ENCODE data around the gene CEBPA.

CEBPA gene

DNA sequence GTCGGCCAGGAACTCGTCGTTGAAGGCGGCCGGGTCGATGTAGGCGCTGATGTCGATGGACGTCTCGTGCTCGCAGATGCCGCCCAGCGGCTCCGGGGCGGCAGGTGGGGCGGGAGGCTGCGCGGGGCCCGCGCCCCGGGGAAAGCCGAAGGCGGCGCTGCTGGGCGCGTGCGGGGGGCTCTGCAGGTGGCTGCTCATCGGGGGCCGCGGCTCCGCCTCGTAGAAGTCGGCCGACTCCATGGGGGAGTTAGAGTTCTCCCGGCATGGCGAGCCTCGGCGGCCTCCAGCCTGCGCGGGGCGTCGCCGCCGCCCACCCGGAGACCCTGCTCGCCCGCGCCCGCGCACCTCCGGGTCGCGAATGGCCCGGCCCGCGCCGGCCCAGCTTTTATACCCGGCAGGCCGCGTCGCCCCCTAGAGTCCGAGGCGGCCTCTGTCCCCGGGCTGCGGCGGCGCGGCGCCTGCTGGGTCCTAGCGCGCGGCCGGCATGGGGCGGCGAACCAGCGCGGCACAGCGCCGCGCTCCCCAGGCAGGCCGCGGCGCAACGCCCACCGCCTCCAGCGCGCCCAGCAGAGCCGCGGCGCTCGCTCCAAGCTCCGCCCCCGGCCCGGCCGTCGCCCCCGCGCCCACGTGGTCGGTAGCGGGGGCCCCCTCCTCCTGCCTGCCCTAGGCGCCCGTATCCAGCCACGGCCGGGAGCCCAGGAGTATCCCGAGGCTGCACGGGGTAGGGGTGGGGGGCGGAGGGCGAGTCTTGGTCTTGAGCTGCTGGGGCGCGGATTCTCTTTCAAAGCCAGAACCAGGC, at the start of gene CEBPA:
Gene CEBPA (minus strand): TSS at position 360 of the 799 bp plus-strand sequence. CDS start 120 bp downstream, at position 240.
- DNase-seq (ENCODE audit: low spot score): peak; percentile 35

DNA sequence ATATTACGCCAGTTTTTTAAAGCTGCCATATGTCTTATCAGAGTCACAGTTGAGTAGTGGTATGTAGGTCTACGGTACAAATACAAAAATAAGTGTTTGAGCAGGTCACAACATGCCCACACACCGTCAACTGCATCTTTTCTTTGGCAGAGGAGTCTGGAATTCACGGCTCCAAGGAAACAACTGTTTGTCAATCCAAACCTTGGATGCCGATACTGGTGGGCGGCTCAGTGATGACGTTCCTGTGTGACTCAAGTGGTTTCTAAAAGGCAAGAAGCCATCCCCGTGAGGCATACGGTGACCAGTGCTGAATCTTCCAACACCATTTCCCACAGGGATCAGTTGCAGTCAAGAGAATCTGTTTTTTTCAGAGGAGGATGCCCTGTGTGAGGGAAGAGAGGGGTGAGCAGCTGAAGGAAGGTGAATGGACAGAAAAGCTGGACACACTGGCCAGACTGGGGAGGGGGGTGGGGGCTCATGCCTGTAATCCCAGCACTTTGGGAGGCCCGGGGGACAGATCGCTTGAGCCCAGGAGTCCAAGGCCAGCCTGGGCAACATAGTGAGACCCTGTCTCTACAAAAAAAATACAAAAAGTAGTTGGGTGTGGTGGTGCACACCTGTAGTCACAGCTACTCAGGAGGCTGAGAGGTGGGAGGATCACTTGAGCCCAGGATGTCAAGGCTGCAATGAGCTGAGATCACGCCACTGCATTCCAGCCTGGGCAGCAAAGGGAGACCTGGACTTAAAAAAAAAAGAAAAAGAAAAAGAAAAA, 48.4 kb upstream of the CEBPA start:
- peak; percentile 68 for DNase-seq (ENCODE audit: low spot score)

DNA sequence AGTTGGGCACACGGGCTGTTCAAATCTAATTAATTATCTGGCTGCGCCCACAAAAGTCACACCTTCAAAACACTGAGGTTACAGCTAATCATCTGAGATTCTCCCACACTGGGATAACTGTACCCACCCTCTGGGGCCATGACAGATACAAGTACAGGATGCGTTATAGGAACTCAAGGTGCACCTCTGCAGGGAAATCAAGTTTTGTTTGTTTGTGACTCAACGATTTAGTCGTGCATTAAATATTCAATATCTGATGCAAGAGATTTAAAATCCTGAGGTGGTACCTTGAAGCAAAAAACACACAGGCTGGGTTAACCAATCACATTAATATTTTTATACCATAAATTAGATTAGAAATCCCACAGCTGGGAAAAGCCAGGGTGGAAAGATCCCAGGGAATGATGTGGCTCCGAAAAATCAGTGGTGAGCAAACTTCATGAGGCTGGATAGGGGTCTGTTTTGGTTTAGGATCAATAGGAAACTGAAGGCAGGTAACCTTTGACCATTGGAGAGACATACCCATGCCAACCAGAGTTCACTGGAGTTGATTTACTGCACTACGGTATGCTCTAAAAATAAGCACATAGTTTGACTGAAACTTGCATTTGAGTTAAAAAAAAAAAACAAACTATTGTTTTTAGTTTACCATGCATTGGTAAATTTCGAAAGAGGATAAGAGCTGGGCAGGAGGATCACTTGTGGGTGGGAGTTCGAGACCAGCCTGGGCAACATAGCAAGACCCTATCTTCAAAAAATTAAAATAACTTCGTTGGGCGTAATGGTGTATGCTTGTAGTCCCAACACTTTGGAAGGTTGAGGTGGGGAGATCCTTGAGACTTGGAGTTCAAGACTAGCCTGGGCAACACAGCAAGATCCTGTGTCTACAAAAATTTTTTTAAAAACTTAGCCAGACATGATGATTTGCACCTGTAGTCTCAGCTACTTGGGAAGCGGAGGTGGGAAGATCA, 47.3 kb upstream of the CEBPA start:
- DNase-seq (ENCODE audit: low spot score): no peak

DNA sequence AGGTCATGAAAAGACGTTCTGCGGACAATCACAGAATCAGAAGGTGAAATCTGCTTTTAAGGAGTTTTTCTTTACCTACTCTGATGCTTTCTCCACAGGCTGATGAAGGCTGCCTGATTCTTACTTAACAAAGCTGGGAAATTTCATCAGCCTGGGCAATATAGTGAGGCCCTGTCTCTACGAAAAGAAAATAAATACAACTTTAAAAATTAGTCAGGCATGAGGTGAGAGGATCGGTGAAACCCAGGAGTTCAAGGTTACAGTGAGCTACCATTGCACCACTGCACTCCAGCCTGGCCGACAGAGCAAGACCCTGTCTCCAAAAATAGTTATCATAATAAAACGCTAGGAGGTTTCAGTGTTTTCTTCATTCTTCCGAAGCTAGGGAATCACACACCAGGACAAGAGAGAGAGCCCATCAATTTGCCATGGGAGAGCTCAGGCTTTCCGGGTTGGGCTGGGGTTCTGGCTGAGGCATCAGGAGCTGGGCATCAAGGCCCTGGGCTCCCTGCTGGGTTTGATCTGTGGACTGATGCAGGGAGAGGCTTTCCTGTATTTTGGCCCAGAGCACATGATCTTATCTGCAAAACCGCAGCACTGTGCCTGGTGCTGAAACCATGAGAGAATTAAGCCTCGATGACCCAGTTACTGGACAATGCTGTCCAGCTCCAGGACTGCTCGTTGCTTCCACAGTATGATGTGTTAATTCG, 46.1 kb upstream of the CEBPA start:
- DNase-seq (ENCODE audit: low spot score): no peak

DNA sequence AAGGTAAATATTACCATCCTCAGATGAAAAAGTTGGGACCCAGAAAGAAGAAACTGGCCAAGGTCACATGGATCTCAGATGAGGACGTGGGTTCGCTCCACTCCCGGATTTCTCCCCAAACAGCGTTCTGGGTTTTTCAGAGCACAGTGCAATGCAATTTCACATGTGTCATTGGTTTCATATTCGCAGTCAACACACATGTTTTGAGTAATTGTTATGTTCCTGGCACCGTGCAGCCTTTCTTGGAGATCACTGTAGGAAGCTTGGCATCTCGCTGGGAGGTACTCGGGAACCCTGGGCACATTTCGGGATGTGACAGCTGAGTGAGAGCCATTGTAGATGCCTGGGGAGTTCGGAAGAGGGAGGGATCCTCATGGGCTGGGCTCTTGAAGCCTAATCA, 45.0 kb upstream of the CEBPA start:
- DNase-seq (ENCODE audit: low spot score): no peak

DNA sequence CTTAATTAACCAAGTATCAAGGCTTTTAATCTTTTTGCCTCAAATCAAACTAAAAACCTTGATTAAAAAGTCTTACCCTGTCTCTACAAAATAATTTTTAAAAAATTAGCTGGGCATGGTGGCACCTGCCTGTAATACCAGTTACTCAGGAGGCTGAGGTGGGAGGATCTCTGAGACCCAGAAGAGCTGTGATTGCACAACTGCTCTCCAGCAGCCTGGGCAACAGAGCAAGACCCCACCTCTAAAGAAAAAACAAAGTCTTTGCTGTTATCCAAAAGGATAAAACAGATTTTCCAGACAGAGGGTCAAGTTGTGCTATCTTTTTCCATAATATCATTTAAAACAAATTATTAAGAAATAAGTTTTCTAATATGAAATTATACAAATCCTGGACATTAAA, 44.3 kb upstream of the CEBPA start:
- no peak for DNase-seq (ENCODE audit: low spot score)

DNA sequence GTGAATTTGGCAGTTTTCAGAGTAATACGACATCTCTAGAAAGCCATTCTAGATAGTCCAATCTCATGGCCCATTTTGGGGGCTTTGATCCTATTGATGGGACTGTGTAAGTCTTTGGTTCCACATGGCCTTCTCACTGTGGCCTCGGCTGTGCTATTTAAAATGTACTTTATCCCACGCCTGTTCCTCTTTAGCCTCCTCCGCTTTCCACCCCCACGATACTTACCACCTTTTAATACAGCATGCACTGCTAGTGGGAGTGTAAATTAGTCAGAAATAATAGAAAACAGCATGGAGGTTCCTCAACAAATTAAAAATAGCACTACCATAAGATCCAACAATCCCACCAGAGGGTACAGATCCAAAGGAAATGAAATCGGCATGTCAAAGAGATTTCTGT, 42.8 kb upstream of the CEBPA start:
- no peak for DNase-seq (ENCODE audit: low spot score)

DNA sequence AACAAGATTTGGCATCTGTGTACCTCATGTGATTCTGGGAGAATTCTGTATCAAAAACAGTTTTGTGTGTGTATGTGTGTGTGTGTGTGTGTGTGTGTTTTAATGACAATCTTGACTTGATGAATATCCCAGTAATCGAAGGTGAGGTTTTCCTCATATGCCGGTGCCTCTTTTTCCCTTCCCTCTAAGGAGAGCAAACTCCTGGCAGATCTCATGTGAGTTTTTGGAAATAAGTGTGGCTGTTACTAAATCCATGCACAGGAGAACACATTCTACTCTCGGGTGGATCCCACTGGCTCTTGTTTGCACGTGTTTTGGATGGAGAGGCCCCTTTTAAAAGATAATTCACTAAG, 42.2 kb upstream of the CEBPA start:
- no peak for DNase-seq (ENCODE audit: low spot score)

DNA sequence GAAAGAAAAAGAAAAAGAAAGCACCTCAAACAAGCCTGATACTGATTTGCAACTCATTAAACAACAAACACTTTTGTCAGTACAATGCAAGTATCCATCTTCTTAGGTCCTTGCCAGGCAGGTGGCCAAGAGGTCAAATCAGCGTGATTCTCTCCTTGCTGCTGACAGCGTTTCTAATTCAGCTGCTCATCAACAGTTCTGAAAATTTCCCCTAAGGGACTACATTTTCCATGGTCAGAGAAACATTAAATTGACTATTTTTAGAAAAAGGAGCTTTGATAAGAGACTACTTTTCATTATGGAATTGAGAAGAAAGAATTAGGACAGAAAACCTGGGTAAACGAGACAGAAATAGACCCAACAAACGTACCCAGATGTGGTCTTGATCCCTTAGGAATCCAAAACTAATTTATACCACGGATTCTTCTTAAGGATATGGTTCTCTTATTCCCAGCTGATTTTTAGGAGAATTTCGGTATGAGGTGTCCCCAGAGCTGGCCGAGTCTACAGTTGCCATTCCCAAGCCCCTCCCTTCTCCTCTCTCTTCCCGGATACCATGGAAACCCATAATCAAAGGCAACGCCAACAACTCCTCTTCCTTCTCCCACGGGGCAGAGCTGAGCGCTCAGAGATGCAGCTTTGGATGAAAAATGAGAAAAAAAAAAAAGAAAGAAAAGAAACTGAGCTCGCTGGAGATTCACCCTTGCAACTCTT, 41.7 kb upstream of the CEBPA start:
- DNase-seq (ENCODE audit: low spot score): no peak

DNA sequence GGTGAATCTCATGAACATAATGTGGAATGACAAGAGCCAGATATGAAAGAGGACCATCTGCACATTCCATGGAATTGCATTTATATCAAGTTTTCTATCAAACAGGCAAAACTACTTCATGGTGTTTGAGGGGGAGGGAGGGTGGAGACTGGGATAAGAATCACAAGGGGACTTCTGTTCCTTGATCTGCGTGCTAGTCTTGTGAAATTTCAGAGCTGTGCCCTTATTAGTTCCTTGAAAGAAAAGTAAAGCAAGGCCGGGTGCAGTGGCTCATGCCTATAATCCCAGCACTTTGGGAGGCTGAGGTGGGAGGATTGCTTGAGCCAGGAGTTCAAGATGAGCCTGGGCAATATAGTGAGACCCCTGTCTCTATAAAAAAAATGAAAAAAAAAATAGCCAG, 41.0 kb upstream of the CEBPA start:
- no peak for DNase-seq (ENCODE audit: low spot score)

DNA sequence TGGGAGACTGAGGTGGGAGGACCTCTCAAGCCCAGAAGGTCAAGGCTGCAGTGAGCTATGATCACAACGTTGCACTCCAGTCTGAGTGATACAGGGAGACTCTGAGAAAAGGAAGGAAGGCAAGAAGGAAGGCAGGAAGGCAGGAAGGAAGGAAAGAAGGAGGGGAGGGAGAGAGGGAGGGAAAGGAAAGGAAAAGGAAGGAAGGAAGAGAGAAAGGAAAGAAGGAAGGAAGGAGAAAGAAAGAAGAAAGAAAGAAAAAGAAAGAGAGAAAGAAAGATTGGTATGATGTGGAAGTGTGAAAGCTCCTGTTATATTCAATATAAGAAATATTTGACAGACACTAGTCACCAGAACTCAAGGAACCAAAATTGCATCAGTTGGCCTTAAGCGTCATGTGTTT, 38.7 kb upstream of the CEBPA start:
- no peak for DNase-seq (ENCODE audit: low spot score)

DNA sequence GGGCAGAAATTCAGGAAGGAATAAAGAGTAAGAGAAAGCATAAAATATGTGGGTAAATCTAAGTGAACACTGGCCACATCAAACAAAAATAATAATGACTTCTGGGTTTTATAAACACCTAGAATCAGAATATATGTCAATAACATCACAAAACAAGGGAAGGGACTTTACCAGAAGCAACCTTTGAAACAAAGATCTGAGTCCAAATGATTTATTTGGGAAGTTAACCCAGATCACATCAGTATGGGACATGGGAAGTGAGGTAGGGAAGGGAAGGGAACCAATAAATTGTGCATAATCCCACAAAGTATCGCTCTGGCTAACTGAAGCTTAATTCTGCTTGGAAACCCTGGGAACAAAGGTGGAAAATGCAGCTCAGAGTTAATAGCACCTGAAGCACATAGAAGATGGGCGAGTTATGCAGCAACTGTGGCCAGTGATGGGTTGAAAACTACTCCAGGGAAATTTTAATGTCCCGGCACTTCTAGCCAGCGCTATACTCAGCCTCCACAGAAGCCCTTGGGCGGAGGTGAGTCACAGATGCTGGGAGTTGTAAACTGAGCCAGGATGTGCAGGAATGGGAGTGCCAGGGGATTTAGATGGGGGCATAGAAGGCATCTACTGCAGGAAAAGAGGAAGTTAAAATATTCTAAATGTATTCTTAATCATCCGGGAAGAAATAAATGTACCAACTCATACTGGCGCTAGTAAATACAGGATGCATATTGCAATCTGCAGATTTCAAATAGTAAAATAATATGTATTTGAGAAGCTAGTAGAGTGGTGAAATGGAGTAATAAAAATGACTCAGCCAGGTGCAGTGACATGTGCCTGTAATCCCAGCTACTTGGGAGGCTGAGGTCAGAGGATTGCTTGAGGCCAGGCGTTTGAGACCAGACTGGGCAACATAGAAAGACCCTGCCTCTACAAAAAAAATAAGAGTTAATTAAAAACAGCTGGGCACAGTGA, 37.0 kb upstream of the CEBPA start:
- DNase-seq (ENCODE audit: low spot score): no peak

DNA sequence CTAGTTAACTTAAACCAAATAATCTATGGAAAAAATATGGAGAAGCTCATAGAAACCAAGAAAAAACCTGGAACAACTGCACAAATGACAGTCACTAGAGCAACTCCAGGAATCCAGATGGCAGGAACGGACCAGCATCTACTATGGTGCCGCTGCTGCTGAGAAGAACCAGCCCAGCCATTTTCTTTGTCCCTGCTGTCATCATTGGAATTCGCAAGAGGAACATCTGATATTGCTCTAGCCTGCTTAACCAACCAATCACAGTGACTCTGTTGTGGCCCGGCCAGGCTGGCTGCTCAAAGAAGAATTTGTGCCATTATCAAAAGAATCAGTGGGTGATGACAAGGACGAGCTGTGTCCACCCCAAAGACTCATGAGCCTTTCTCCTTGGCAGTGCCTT, 33.1 kb upstream of the CEBPA start:
- no peak for DNase-seq (ENCODE audit: low spot score)

DNA sequence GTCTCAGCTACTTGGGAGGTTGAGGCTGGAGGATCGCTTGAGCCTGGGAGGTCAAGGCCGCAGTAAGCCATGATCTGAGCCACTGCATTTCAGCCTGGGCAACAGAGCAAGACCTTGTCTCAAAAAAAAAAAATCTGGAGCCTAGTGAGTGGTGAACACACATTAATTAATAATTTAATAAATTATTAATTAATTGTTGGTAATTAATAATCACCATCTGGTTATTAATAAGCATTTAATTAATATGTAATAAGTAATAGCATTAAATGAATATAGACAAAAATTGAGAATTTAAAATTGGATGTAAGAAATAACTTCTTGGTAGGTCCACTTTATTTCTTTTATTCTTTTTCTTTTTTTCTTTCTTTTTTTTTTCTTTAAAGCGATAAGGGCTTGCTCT, 31.9 kb upstream of the CEBPA start:
- no peak for DNase-seq (ENCODE audit: low spot score)

DNA sequence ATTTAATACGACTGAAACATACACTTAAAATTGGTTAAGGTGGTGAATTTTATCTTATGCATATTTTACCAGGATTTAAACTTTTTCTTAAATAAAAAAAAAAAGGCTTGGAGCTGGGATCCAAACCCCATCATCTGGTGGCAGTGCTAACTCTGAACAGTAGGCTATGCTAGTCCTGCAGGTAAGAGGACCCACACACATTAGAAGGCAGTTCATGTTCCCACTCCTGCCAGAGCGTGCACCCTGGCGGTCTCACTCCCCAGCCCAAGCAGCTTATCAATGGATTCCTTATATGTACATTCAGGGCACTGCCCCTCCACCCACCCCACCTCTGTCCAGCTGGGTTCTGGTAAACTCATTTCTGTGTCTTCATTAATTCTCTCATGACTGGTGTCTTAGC, 31.3 kb upstream of the CEBPA start:
- DNase-seq (ENCODE audit: low spot score): no peak

DNA sequence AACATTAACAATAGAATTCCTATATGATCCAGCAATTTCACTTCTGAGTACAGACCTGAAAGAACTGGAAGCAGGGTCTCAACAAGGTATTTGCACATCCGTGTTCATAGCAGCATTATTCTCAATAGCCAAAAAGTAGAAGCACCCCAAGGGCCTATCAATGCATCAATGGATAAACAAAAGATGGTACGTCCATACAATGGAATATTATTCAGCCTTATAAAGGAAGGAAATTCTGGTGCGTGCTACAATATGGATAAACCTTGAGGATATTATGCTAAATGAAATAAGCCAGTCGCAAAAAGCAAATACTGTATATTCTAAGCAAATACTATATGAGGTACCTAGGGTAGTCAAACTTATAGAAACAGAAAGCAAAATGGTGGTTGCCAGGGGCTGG, 30.8 kb upstream of the CEBPA start:
- no peak for DNase-seq (ENCODE audit: low spot score)

DNA sequence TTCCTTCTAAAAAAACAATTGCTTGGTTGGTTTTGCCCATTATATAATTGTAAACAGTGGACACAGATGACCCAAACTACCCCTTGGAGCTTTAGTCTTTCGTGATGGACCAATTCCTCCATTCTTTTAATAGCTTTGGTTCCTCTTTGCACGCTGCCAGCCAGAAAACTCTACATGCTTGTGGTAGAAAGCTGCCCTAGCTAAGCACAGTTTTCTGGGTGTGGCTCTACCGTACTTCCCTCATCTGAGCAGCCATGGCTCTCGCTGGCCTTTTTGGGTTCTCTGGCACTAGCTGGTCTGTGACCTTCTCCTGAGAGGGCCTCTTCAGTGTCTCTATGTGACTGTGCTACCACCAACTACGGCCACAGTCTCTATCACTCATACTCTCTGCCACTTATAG, 29.9 kb upstream of the CEBPA start:
- no peak for DNase-seq (ENCODE audit: low spot score)

DNA sequence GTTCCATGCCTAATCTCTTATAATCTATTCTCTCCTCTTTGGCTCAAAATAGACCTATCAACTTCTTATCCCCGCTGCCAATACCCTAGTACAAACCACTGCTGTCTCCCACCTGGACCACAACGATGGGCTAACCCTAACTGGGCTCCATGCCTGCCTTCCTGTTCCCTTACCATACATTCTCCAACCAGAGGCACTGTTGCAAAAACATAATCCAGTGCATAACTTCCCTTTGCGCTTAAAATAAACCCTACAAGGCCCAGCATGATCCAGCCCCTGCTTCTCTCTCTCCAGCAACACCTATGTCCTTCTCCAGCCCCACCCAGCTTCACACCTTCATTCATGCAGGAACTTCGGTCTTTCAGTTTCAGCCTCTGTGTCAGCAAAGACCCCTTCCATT, 27.4 kb upstream of the CEBPA start:
- no peak for DNase-seq (ENCODE audit: low spot score)

DNA sequence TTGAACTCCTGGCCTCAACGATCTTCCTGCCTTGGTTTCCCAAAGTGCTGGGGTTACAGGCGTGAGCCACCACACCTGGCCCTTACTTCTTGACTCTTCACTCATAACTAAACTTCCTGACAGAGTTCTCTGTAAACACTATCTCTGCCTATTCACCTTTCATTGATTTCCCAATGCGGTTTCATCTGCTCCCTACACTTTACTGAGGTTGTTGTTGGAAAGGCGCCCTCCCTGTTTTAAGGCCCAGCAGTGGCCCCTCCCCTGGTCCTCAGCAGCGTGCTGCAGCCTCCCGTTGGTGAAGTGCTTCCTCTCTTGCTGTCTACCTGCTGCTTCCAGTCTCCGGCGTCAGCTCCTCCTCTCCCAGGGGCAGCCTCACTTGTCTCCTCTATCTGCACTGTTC, 26.7 kb upstream of the CEBPA start:
- no peak for DNase-seq (ENCODE audit: low spot score)

DNA sequence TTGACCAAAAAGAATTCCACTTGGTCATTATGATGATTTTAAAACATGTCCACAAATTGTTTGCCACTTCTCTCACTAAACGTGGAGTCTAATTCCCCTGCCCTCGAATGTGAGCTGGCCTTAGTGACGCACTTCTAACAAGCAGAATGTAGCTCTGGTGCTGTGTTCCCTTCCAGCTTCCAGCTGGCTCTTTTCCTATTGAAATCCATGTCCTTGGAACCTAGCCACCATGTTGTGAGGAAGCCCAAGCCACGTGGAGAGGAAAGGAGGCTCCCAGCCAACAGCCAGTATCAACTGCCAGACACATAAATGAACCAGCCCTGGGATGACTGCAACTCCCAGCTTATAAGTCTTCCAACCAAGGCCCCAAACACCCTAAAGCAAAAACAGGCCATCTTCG, 23.6 kb upstream of the CEBPA start:
- no peak for DNase-seq (ENCODE audit: low spot score)
